Measurements from ENCODE around the gene NKPD1.

NKPD1 gene

GRCh38 chr19:45114116-45114515, 46.7 kb downstream of the NKPD1 start:
- no peak for DNase-seq

DNA sequence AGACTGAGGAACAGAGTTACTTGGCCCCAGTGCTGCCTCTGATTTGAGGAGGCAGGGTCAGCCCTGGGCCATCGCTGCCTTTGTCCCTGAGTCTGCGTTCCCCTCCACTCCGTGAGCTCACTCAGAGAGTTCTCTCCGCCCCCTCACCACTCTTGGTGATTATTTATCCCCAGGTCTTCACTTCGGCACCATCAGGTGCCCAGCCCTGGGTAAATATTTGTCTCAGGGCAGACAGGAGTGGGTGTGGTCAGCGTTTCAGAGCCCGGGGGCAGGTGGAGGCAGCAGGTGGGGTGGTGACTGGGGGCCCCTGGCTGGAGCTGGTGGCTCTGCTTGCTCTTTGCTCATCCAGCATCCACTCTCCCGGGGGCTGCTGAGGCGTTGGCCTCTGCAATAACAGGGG, 47.2 kb downstream of the NKPD1 start:
- peak; percentile 77 for DNase-seq

- no peak for DNase-seq
These were observed 48.5 kb downstream of the NKPD1 start for GRCh38 chr19:45112111-45112827.

All from SHP77 treated with DMSO at 0.1 percent for 48 hours (cell line).